ENCODE results near the gene IMMP2L. TPM values are rescaled to one million over a fixed set of nuclear protein-coding genes. Genes with fewer than 3 reads are reported as not detected.

Gene IMMP2L
- total RNA-seq, 1 experiment from 2014 or later: 8.8 TPM

GRCh38 chr7:111513566-111513965 is 48.7 kb downstream of the IMMP2L start:
- no peak for DNase-seq (ENCODE audit: low read depth, low spot score)
- ChIA-PET CTCF (no interaction called here), POLR2A (no interaction called here)
- intact Hi-C loops (cut with micrococcal nuclease; ENCODE audit: unreplicated experiment): no loop called here
- H3K27ac ChIP-seq (ENCODE audit: low read length): no peak overlapping the region
- H3K9me3 ChIP-seq (ENCODE audit: control insufficient read depth, insufficient read depth, low read depth, low read length): no peaks in the 10 kb centered on the region
- no peaks in the 10 kb centered on the region for H3K4me1 ChIP-seq (ENCODE audit: control insufficient read depth, insufficient read depth, low read length)
- H3K4me3 ChIP-seq (ENCODE audit: low read depth in 2 of 2, low read length in 2 of 2): no peak overlapping the region
- H3K27me3 ChIP-seq (ENCODE audit: control insufficient read depth, insufficient read depth, low read length): no peaks in the 10 kb centered on the region
- H3K36me3 ChIP-seq (ENCODE audit: control insufficient read depth, insufficient read depth, low read length): no peaks in the 10 kb centered on the region
- no TSS peak for BruUV-seq (replicated peaks)
- in situ Hi-C loops (cut with HindIII; ENCODE audit: low pct_unique_long_range_greater_than_20kb, low sequenced_read_pairs): no loop called here
- no peak for ATAC-seq
- no peak for TF ChIP-seq CTCF (IDR thresholded peaks at IDR 0.05)
- TF ChIP-seq REST (IDR thresholded peaks at IDR 0.05; ENCODE audit: insufficient read depth in 1 of 2, low read depth in 2 of 2, low read length in 1 of 2): no peak
- no peak for TF ChIP-seq SIN3A (IDR thresholded peaks at IDR 0.05; ENCODE audit: borderline replicate concordance, insufficient read depth, low read depth, low read length)
- no peak for TF ChIP-seq POLR2AphosphoS5 (IDR thresholded peaks at IDR 0.05; ENCODE audit: low read depth, low read length)
- TF ChIP-seq TCF7L2 (IDR thresholded peaks at IDR 0.05; ENCODE audit: low read depth, low read length): no peak

- ATAC-seq (no peak), DNase-seq (ENCODE audit: low read depth, low spot score) (no peak)
- ChIA-PET CTCF (no interaction called here), POLR2A (no interaction called here)
- in situ Hi-C loops (cut with HindIII; ENCODE audit: low pct_unique_long_range_greater_than_20kb, low sequenced_read_pairs) (no loop called here), intact Hi-C loops (cut with micrococcal nuclease; ENCODE audit: unreplicated experiment) (no loop called here)
- no TSS peak for BruUV-seq (replicated peaks)
- no peaks in the 10 kb centered on the region for H3K27me3 ChIP-seq (ENCODE audit: control insufficient read depth, insufficient read depth, low read length)
- no peaks in the 10 kb centered on the region for H3K9me3 ChIP-seq (ENCODE audit: control insufficient read depth, insufficient read depth, low read depth, low read length)
- no peaks in the 10 kb centered on the region for H3K36me3 ChIP-seq (ENCODE audit: control insufficient read depth, insufficient read depth, low read length)
- no peaks in the 10 kb centered on the region for H3K4me1 ChIP-seq (ENCODE audit: control insufficient read depth, insufficient read depth, low read length)
- no peak for TF ChIP-seq CTCF (IDR thresholded peaks at IDR 0.05)
- TF ChIP-seq POLR2AphosphoS5 (IDR thresholded peaks at IDR 0.05; ENCODE audit: low read depth, low read length): no peak
- TF ChIP-seq TCF7L2 (IDR thresholded peaks at IDR 0.05; ENCODE audit: low read depth, low read length): no peak
- no peak for TF ChIP-seq REST (IDR thresholded peaks at IDR 0.05; ENCODE audit: insufficient read depth in 1 of 2, low read depth in 2 of 2, low read length in 1 of 2)
- no peak overlapping the region for H3K4me3 ChIP-seq (ENCODE audit: low read depth in 2 of 2, low read length in 2 of 2)
- no peak overlapping the region for H3K27ac ChIP-seq (ENCODE audit: low read length)
Measured at GRCh38 chr7:111511845-111512244, 50.4 kb downstream of the IMMP2L start.
